LNCaP clone FGC (cell line): ENCODE measurements around the gene HOGA1.
A peak's percentile ranks its signal among the peaks of the same experiment; 100 is the strongest.

Experiments
- DNase-seq: peaks from one replicate; pipeline ENCODE4 v3.0.0-alpha.2; 2011; ENCODE audit warnings: low read depth
- H3K4me3 ChIP-seq: 2 replicates; pipeline ENCODE4 v1.5.1; 2011; ENCODE audit warnings: mild to moderate bottlenecking, low read depth, low read length, control low read depth
- TF ChIP-seq, protein P1 (sequence below): IDR thresholded peaks from 2 replicates; pipeline ENCODE4 v1.5.1; 2012; ENCODE audit warnings: mild to moderate bottlenecking; ENCODE audit not compliant: control insufficient read depth, insufficient read depth; ENCODE audit errors: extremely low read depth

Gene HOGA1

DNA sequence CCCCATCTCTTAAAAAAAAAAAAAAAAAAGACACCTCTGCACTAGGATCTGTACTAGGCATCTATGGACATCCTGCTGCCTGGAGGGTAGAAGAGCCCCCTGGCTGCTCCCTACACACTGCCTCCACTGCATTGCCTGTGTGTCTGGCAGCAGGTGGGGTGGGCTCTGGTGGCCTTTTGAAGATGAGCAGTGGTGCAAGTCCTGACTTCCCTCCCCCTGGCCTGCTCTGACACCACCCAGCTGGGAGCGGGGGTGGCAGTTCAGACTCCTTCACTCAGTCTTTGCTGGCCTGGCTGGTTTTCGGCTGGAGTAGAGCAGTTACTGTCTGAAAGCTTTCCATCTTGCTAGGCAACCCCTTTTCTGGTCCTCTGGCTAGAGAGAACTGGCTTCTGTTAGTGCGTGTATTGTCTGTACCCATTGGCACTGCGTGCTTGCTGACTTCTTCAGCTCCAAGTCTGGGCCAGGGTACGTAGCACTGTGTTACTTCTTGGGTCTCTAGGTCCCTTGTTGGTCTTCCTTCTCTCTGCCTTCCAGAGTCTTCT, 23.0 kb downstream of the HOGA1 start:
- H3K4me3 ChIP-seq, result no peak overlapping the region
- TF ChIP-seq, protein P1, sequence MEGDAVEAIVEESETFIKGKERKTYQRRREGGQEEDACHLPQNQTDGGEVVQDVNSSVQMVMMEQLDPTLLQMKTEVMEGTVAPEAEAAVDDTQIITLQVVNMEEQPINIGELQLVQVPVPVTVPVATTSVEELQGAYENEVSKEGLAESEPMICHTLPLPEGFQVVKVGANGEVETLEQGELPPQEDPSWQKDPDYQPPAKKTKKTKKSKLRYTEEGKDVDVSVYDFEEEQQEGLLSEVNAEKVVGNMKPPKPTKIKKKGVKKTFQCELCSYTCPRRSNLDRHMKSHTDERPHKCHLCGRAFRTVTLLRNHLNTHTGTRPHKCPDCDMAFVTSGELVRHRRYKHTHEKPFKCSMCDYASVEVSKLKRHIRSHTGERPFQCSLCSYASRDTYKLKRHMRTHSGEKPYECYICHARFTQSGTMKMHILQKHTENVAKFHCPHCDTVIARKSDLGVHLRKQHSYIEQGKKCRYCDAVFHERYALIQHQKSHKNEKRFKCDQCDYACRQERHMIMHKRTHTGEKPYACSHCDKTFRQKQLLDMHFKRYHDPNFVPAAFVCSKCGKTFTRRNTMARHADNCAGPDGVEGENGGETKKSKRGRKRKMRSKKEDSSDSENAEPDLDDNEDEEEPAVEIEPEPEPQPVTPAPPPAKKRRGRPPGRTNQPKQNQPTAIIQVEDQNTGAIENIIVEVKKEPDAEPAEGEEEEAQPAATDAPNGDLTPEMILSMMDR, result no peak
- DNase-seq, result no peak

DNA sequence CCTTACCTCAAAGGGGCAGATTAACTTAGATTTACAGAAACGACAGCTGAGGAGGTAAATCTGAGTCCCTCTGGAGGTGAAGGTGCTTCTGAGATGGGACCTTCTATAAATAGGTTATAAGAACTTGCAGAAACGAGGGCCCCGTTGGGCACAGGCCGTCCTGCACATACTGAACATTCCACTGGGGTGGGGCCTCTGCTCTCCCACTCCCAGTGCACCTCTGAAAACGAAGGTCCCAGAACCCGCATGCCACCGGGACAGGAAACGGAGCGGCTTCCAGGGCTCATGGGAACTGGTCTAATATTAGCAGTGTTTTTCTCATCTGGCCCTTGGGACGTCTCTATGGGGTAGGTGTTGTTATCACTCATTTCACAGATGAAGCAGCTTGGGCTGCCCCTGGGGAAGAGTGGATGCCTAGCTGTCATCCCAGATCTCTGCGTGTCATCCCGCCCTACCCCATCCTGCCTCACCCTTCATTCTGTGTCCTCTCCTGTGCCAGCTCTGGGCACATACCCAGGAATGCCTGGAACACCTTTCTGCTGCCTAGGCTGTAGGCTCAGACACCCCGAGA, 24.9 kb downstream of the HOGA1 start:
- TF ChIP-seq, protein P1, result no peak
- H3K4me3 ChIP-seq, result no peak overlapping the region

DNA sequence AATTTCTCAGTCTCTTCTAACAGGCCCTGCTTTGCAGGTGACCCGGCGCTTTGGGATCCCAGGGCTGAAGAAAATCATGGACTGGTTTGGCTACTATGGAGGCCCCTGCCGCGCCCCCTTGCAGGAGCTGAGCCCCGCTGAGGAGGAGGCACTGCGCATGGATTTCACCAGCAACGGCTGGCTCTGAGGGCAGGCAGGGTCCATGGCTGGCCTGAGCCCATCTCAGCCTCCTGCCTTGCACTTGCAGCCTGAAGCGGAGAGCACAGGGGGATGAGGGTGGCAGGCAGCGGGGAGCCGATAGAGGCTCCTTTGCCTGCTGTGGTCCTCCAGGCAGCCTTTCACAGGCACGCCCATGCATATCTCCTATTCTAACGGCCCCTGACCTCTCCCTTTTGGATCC, 27.3 kb downstream of the HOGA1 start:
- TF ChIP-seq, protein P1, result no peak
- no peak for DNase-seq
- H3K4me3 ChIP-seq, result no peak overlapping the region

More for the DNA sequence above, 24.9 kb downstream of the HOGA1 start:
- DNase-seq, result no peak

DNA sequence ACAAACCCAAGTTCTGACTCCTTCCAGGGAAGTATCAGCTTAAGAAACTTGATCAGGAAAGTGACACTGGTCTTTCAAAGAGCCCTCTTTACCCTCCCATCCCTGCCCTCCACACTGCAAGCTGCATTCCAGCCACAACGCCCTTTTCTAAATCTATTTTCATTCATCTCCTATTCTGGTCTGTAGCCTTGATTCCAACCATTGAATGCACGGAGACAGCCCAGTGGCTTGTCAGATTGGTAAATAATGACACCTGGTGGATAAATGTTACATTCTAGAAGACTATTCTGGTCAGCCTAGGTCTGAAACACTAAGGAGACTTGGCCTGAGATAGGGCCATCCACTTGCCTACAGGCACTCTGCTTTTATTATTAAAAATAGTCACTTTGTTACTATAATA, 28.2 kb downstream of the HOGA1 start:
- no peak overlapping the region for H3K4me3 ChIP-seq
- TF ChIP-seq, protein P1, result peak; percentile 54
- no peak for DNase-seq

DNA sequence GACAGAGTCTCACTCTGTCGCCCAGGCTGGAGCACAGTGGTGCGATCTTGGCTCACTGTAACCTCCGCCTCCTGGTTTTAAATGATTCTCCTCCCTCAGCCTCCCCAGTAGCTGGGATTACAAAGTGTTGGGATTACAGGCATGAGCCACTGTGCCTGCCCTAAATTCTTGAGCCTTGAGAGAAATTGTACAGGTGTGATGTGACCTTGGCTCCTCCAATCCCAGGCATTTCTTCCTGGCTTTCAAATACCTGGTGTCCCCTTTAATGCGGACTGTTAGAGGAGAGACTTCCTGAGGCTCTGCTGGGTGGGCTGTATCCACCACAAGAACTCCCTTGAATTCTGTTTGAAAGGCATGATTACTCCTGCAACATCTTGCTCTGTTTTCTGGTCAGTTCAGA, 34.1 kb downstream of the HOGA1 start:
- DNase-seq, result no peak
- no peak overlapping the region for H3K4me3 ChIP-seq
- TF ChIP-seq, protein P1, result no peak

DNA sequence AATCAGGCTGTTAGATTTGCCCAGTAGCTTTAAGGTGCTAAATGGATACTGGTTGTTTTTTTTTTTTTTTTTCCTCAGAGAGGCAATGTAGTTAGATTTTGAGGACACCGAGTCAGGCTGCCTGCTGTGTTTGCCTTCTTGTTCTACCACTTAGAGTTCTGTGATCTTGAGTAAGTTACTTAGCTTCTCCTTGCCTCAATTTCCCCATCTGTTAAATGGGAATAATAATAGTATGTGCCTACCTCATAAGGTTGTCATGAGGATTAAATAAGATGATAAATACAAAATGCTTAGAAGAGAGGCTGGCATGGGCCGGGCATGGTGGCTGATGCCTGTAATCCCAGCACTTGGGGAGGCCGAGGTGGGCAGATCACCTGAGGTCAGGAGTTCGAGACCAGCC, 34.5 kb downstream of the HOGA1 start:
- DNase-seq, result no peak
- TF ChIP-seq, protein P1, result no peak
- H3K4me3 ChIP-seq, result no peak overlapping the region

DNA sequence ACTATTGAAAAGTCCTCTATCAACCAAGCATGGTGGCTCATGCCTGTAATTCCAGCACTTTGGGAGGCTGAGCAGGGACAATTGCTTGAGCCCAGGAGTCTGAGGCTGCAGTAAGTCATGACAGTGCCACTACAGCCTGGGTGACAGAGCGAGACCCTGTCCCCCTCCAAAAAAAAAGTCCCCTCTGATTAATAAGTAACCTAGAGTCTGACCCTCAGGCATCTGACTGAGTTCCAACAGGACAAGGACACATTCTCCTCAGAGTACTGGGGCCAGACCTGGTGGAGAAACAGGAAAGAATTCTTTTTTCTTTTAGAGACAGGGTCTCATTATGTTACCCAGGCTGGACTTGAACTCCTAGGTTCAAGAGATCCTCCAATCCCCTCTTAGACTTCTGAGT, 39.1 kb downstream of the HOGA1 start:
- TF ChIP-seq, protein P1, result no peak
- DNase-seq, result no peak
- no peak overlapping the region for H3K4me3 ChIP-seq
